GM12872 (cell line): ENCODE data around the gene REXO1.

Experiments
- TF ChIP-seq, protein P1 (sequence below): IDR thresholded peaks from 3 replicates; pipeline ENCODE4 v1.5.1; 2011; ENCODE audit warnings: low read depth, mild to moderate bottlenecking, low read length, moderate library complexity; ENCODE audit not compliant: insufficient read depth

The REXO1 gene

DNA sequence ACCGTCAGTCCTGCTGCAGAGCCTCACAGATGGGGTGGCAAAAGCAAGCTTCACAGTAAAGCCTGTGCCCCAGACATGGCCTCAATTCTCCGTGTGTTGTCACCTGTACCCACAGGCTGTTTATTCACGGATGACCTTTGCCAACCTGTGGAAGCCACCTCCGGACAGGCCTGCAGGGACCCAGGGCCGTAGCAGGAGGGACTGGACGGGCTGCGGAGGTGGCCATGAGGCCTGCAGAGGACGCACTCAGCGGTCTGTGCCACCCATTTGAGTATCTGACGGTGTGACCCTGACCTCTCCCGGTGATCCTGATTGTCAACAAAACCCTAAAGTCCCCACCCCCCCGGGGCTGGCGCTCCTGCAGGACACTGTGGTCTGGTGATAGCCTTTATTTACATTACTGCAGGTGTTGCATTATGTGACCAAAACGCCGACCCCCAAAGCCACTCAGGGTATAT, 22.9 kb upstream of the REXO1 start:
- TF ChIP-seq, protein P1, sequence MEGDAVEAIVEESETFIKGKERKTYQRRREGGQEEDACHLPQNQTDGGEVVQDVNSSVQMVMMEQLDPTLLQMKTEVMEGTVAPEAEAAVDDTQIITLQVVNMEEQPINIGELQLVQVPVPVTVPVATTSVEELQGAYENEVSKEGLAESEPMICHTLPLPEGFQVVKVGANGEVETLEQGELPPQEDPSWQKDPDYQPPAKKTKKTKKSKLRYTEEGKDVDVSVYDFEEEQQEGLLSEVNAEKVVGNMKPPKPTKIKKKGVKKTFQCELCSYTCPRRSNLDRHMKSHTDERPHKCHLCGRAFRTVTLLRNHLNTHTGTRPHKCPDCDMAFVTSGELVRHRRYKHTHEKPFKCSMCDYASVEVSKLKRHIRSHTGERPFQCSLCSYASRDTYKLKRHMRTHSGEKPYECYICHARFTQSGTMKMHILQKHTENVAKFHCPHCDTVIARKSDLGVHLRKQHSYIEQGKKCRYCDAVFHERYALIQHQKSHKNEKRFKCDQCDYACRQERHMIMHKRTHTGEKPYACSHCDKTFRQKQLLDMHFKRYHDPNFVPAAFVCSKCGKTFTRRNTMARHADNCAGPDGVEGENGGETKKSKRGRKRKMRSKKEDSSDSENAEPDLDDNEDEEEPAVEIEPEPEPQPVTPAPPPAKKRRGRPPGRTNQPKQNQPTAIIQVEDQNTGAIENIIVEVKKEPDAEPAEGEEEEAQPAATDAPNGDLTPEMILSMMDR = no peak

DNA sequence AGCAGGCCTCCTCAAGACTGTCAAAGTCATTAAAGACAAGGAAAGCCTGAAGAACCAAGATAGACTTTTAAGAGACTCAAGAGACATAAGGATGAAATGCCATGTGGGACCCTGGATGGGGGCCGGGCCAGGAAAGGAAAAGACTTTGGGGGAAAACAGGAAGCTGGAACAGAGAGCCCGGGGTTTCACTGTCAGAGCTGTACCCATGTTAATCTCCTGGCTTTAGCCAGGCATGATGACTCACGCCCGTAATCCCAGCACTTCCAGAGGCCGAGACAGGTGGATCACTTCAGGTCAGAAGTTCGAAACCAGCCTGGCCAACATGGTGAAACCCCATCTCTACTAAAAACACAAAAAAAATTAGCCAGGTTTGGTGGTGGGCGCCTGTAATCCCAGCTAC, 20.7 kb upstream of the REXO1 start:
- TF ChIP-seq, protein P1 = no peak

DNA sequence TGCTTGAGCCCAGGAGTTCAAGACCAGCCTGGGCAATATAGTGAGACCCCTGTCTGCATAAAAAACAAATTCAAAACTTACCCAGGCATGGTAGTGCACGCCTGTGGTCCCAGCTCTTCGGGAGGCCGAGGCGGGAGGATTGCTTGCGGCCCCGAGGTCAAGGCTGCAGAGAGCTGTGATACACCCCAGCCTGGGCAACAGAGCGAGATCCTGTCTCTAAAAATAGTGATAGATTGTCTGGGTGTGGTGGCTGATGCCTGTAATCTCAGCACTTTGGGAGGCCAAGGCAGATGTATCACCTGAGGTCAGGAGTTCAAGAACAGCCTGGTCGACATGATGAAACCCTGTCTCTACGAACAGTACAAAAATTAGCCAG, 19.1 kb upstream of the REXO1 start:
- TF ChIP-seq, protein P1 = no peak

DNA sequence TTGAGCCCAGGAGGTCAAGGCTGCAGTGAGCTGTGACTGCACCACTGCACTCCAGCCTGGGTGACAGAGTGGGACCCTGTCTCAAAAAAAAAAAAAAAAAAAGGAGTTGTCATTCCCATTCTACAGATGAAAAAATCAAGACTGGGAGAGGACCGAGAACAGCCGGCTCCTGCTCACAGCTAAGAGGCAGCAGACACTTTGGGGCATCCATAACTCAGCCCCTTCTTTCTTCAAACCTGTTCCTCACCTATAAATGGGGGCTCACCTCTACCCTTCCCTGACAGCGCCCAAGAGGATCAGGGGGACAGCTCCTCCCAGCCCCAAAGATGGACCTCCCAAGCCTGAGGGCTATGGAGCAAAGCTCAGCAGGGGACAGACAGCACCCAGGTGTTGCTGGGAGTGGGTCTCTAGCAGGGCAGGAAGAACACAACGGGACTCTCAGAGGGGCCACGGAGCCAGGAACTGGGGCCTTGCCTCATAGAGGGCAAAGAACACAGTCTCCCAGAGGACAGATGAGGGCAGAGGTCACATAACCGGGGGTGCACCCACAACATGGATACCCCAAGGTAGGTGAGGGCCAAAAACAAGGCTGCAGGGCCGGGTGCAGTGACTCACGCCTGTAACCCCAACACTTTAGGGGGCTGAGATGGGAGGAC, 18.5 kb upstream of the REXO1 start:
- TF ChIP-seq, protein P1 = no peak

DNA sequence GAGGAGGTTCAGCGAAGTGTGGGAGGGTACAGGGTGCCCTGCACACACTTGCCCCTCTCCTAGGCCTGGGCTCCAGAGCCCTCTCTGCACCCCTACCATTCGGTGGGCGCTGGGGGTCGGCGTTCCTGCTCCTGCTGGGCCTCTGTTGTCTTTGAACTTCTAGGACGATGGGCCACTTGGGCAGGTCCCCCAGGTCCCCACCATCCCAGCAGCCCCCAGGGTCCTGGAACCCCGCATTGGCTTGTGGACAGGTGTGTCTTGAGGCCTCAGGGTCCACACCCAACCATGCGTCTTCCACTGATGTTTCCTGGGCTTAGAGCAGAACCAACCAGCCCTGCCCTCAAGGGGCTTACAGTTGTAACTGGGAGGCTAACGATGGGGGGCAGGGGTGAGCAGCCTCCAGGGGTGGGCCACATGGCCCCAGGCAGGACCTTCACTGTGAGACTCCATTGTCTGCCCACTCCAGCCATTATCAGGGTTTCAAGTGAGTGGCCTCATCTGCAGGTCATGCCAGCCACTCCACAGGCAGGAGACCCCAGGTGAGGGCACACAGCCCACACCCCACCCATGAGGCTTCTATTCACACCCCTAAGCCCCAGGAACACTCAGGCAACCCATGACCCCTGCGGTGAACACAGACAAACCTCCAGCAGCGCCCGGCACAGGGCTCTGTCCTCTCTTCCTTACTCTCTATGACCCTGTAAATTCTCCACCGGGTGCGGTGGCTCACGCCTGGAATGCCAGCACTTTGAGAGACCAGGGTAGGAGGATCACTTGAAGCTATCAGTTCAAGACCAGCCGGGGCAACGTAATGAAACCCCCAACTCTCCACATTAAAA, 17.1 kb upstream of the REXO1 start:
- TF ChIP-seq, protein P1 = no peak

DNA sequence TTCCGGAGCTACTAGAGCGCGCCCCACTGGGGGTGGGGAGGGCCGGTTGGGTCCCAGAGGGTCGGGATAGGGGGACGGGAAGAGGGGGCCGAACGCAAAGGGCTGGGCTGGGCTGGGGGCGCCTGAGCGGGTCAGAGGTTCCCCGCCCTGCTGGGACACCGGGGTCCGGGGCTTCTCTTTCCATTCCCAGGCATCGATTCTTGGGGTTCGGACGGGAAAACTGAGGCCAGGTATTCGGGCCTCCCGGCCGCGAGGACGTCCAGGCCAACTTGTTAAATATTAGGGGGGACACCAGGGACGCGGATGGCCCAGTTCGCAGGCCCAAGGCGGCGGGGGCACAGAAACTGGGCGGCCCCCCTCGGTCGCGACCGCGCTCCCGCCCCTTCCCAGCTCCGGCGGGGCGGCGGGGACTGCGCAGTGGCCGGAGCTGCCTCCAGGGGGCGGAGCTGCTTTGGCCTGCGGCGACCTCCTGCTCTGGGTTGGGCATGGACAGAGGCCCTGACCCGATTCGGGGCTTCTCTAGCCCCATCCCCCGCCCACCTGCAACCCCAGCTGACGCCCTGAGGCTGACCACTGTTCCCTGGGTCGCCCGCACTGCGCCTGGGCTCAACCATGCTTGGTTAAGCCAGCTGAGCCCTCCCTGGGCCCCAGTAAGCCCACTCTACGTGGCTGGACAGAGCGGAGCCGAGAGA, 16.3 kb upstream of the REXO1 start:
- TF ChIP-seq, protein P1 = peak; percentile 79

DNA sequence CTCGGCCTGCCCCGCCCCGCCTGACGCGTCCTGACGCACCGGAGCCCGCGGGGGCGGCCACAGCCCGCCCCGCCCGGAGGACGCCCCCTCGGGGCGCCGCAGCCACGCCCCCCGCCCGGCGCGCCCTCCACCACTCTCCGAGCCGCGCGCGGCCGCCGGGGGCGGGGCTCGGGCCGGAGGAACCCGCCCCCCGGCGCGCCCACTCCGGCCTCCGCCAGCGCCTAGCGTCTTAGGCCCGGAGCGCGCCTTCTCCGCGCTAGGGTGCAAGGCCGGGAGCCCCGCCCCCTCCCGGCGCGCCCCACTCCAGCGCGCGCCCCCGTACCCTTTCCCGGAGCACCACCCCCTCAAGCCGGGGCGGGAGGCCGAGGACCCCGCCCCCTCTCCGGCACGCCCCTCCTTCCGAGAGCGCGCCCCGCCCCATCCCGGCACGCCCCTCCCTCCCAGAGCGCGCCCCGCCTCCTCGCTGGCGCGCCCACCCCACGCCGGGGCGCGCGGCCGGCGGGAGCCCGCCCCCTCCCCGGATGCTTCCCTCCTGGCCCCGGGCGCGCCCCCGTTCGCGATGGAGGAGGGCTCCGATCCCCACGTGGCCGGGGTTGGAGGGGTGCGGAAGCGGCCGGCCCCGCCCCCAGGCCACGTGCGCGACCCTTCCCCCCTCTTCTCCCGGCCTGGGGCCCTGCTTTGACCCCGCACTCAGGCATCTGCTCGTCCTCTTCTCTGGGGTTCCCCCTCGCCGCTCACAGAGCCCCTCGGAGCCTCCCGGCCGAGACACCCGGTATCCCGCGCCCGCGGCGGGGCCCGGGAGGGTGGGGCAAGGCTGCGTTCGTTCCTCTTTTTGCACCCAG, 15.6 kb upstream of the REXO1 start:
- TF ChIP-seq, protein P1 = no peak
